Prostate gland (tissue), 2 donors: ENCODE results near the gene NUP107.

ENCODE experiments used
- CTCF ChIP-seq, 4 experiments: fragments of 200-600 bp in 2 of 4; fragments of 450-650 bp in 2 of 4; sonication (generic) in 2 of 4; IDR thresholded peaks; 1 replicate in 3 of 4; 2 replicates in 1 of 4; pipeline ENCODE4 v1.5.1; 2016 to 2019; ENCODE audit warnings: antibody characterized with exemption in 4 of 4, mild to moderate bottlenecking in 2 of 4, moderate library complexity in 2 of 4
- POLR2A ChIP-seq: fragments of 450-650 bp; IDR thresholded peaks from one replicate; pipeline ENCODE4 v1.6.1; 2016; ENCODE audit warnings: antibody characterized with exemption, mild to moderate bottlenecking
- POLR2AphosphoS5 ChIP-seq: sonication (generic); formaldehyde crosslinking; IDR thresholded peaks from one replicate; pipeline ENCODE4 v1.6.1; 2017; ENCODE audit warnings: antibody characterized with exemption

GRCh38 chr12:68786929-68787328, 100.2 kb downstream of the NUP107 start:
- no peak for TF ChIP-seq POLR2AphosphoS5
- peak in 1 of 4 experiments; percentile 26 for TF ChIP-seq CTCF (IDR thresholded peaks at IDR 0.05)
- no peak for TF ChIP-seq POLR2A
